GM23338 (cell line): Measurements from ENCODE around the gene MRPL24. TPM values are rescaled to one million over a fixed set of nuclear protein-coding genes. Genes with fewer than 3 reads are reported as not detected.
"Not testable (repeated sequence)": the region's sequence is repeated elsewhere in the genome, so short reads cannot be mapped to it uniquely, and the experiment has no call there.

Experiments used
- ATAC-seq: fragments of 200-7000 bp; cut with Tn5 transposase; 3 replicates; pipeline ENCODE4 v1.9.1; 2020
- DNase-seq: peaks from one replicate; pipeline ENCODE4 v3.0.0-alpha.2; 2015; ENCODE audit warnings: low spot score
- H2AFZ ChIP-seq: fragments of 200-600 bp; sonication (generic); 2 replicates; pipeline ENCODE4 v1.8.0; 2016; ENCODE audit warnings: antibody characterized with exemption, mild to moderate bottlenecking, moderate library complexity
- H3F3A ChIP-seq: fragments of 200-600 bp; sonication (generic); replicated peaks from 2 replicates; pipeline ENCODE4 v1.8.0; 2017; ENCODE audit warnings: antibody characterized with exemption, mixed run types, low read depth
- H3K27ac ChIP-seq: fragments of 200-600 bp; sonication (generic); 2 replicates; pipeline ENCODE4 v1.6.1; 2016; ENCODE audit warnings: low read depth
- H3K27me3 ChIP-seq: fragments of 200-600 bp; sonication (generic); 2 replicates; pipeline ENCODE4 v1.8.0; 2016; ENCODE audit warnings: mild to moderate bottlenecking, mixed run types, moderate library complexity; ENCODE audit not compliant: insufficient read depth
- H3K36me3 ChIP-seq: fragments of 200-600 bp; sonication (generic); 2 replicates; pipeline ENCODE4 v1.8.0; 2016; ENCODE audit warnings: mild to moderate bottlenecking; ENCODE audit not compliant: insufficient read depth
- H3K4me1 ChIP-seq: fragments of 200-600 bp; sonication (generic); 2 replicates; pipeline ENCODE4 v1.8.0; 2016; ENCODE audit warnings: mild to moderate bottlenecking, moderate library complexity; ENCODE audit not compliant: insufficient read depth
- H3K4me2 ChIP-seq: fragments of 200-600 bp; sonication (generic); 2 replicates; pipeline ENCODE4 v1.7.1; 2017; ENCODE audit warnings: mixed run types
- H3K4me3 ChIP-seq: fragments of 200-600 bp; sonication (generic); 2 replicates; pipeline ENCODE4 v1.6.1; 2016; ENCODE audit warnings: mixed run types
- H3K79me2 ChIP-seq: fragments of 200-600 bp; sonication (generic); replicated peaks from 2 replicates; pipeline ENCODE4 v1.8.0; 2017; ENCODE audit warnings: mild to moderate bottlenecking; ENCODE audit not compliant: insufficient read depth
- H3K9me2 ChIP-seq: fragments of 200-600 bp; sonication (generic); 2 replicates; pipeline ENCODE4 v1.8.0; 2017; ENCODE audit not compliant: insufficient read depth
- H4K20me1 ChIP-seq: fragments of 200-600 bp; sonication (generic); replicated peaks from 2 replicates; pipeline ENCODE4 v1.8.0; 2017; ENCODE audit warnings: mild to moderate bottlenecking; ENCODE audit not compliant: insufficient read depth
- H3K27ac Mint-ChIP-seq: 2 replicates; pipeline ENCODE4 v1.8.0; 2020; ENCODE audit warnings: inconsistent platforms, mild to moderate bottlenecking, moderate library complexity, mixed read lengths
- H3K27me3 Mint-ChIP-seq: 3 replicates; pipeline ENCODE4 v1.8.0; 2022; ENCODE audit warnings: low read depth, mild to moderate bottlenecking, moderate library complexity, mixed read lengths, inconsistent platforms; ENCODE audit not compliant: insufficient read depth, poor library complexity
- H3K36me3 Mint-ChIP-seq: 3 replicates; pipeline ENCODE4 v1.8.0; 2021; ENCODE audit warnings: low read depth, mild to moderate bottlenecking, inconsistent platforms, moderate library complexity, mixed read lengths
- H3K4me1 Mint-ChIP-seq: 3 replicates; pipeline ENCODE4 v1.8.0; 2020; ENCODE audit warnings: mild to moderate bottlenecking, inconsistent platforms, mixed read lengths
- H3K4me3 Mint-ChIP-seq: 3 replicates; pipeline ENCODE4 v1.8.0; 2021; ENCODE audit warnings: moderate library complexity, mild to moderate bottlenecking, inconsistent platforms, mixed read lengths
- H3K9me3 Mint-ChIP-seq: 3 replicates; pipeline ENCODE4 v1.8.0; 2020; ENCODE audit warnings: moderate library complexity, mild to moderate bottlenecking, inconsistent platforms, mixed read lengths
- CREB1 ChIP-seq: fragments of 250-450 bp; sonication (Bioruptor Pico); IDR thresholded peaks from 2 replicates; pipeline ENCODE4 v1.5.0; 2020; ENCODE audit warnings: low read depth, mild to moderate bottlenecking, moderate library complexity
- CTCF ChIP-seq, 2 experiments: fragments of 200-600 bp in 1 of 2; sonication (generic) in 1 of 2; conservative IDR thresholded peaks; 2 replicates each; pipeline versions ENCODE4 v1.5.1 to v1.6.1; 2016 to 2017; ENCODE audit warnings: antibody characterized with exemption in 2 of 2, low read depth in 2 of 2, mild to moderate bottlenecking in 2 of 2, moderate library complexity in 1 of 2
- EZH2 ChIP-seq: fragments of 200-600 bp; sonication (generic); IDR thresholded peaks from one replicate; pipeline ENCODE4 v1.8.0; 2017; ENCODE audit warnings: antibody characterized with exemption, mild to moderate bottlenecking, low read depth; ENCODE audit not compliant: unreplicated experiment
- EZH2phosphoT487 ChIP-seq: fragments of 200-600 bp; sonication (generic); IDR thresholded peaks from one replicate; pipeline ENCODE4 v1.8.1; 2018; ENCODE audit warnings: antibody characterized with exemption; ENCODE audit not compliant: unreplicated experiment
- JUNB ChIP-seq: IDR thresholded peaks from one replicate; pipeline ENCODE4 v1.6.1; 2016; ENCODE audit warnings: antibody characterized with exemption; ENCODE audit not compliant: unreplicated experiment
- NANOG ChIP-seq: IDR thresholded peaks from 2 replicates; pipeline ENCODE4 v1.6.1; 2016; ENCODE audit warnings: antibody characterized with exemption, borderline replicate concordance
- POLR2AphosphoS5 ChIP-seq: IDR thresholded peaks from 2 replicates; pipeline ENCODE4 v1.6.1; 2016; ENCODE audit warnings: antibody characterized with exemption, low read depth
- STAT1 ChIP-seq: IDR thresholded peaks from one replicate; pipeline ENCODE4 v1.6.1; 2016; ENCODE audit warnings: antibody characterized with exemption; ENCODE audit not compliant: unreplicated experiment
- ZNF114 ChIP-seq: fragments of 250-450 bp; sonication (Bioruptor Pico); IDR thresholded peaks from 2 replicates; pipeline ENCODE4 v1.5.0; 2020; ENCODE audit warnings: mild to moderate bottlenecking, moderate library complexity
- ZNF331 ChIP-seq: fragments of 250-450 bp; sonication (Bioruptor Pico); IDR thresholded peaks from 2 replicates; pipeline ENCODE4 v1.5.0; 2020; ENCODE audit warnings: low read depth, mild to moderate bottlenecking, moderate library complexity
- polyA plus RNA-seq: library from polyadenylated mRNA; unstranded; fragments of >200 nt; fragmentation: Nextera tagmentation; extraction: Ambion mirVana; gene quantifications from 2 replicates; pipeline ENCODE4 v1.2.1, GENCODE V29; 2016
- total RNA-seq: library from RNA; depleted of rRNA; stranded (reverse); fragments of >200 nt; shearing (Covaris generic); gene quantifications from 2 replicates; pipeline ENCODE4 v1.2.3, GENCODE V29; 2014
- TF ChIP-seq, protein P1 (sequence below): IDR thresholded peaks from 2 replicates; pipeline ENCODE4 v1.6.1; 2016; ENCODE audit warnings: antibody characterized with exemption
- TF ChIP-seq, protein P2 (sequence below): IDR thresholded peaks from one replicate; pipeline ENCODE4 v1.6.1; 2018; ENCODE audit warnings: antibody characterized with exemption; ENCODE audit not compliant: unreplicated experiment

MRPL24 gene
- total and polyA plus RNA-seq, 2 experiments from 2014 or later: 18.8 to 45.7 TPM

DNA sequence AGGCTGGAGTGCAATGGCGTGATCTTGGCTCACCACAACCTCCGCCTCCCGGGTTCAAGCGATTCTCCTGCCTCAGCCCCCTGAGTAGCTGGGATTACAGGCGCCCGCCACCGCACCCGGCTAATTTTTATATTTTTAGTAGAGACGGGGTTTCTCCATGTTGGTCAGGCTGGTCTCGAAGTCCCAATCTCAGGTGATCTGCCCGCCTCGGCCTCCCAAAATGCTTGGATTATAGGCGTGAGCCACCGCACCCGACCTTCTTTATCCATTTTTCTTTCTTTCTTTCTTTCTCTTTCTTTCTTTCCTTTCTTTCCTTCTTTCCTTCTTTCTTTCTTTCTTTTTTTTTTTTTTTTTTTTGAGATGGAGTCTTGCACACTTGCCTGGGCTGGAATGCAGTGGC, 24.2 kb upstream of the MRPL24 start:
- peaks cover 15% of the 10 kb centered on the region for H3K36me3 Mint-ChIP-seq
- ATAC-seq, H3K9me3 Mint-ChIP-seq, H3K4me3 ChIP-seq, H3K4me2 ChIP-seq, H3F3A ChIP-seq, DNase-seq, H3K27me3 ChIP-seq, H3K36me3 ChIP-seq, H3K27ac Mint-ChIP-seq, H3K27ac ChIP-seq, H2AFZ ChIP-seq, H3K9me2 ChIP-seq, H3K4me3 Mint-ChIP-seq: not testable (repeated sequence)
- peaks cover 30% of the 10 kb centered on the region for H3K79me2 ChIP-seq
- peaks cover 10% of the 10 kb centered on the region for H3K27me3 Mint-ChIP-seq
- peaks cover 27% of the 10 kb centered on the region for H3K4me1 Mint-ChIP-seq
- H3K4me1 ChIP-seq: peaks cover 29% of the 10 kb centered on the region
- peaks cover 16% of the 10 kb centered on the region for H4K20me1 ChIP-seq

DNA sequence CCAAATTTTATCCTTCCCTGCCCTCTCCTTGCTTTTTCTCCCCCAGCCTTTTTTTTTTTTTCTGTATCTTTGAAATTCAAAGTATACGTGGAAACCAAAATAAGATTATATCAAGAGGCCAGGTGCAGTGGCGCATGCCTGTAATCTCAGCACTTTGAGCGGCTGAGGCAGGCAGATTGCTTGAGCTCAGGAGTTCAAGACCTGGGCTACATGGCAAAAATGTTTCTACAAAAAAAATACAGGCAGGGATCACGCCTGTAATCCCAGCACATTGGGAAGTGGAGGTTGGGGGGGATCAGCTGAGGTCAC, 19.9 kb upstream of the MRPL24 start:
- Histone ChIP-seq H4K20me1 (no peaks in the 10 kb centered on the region), H2AFZ (no peak overlapping the region), H3K27me3 (no peaks in the 10 kb centered on the region), H3K4me1 (0 out of 2 replicates have a peak, but pooled peaks cover 7% of the 10 kb centered on the region), H3K79me2 (no peaks in the 10 kb centered on the region), H3K4me3 (no peak overlapping the region), H3K27ac (no peak overlapping the region), H3F3A (no peaks in the 10 kb centered on the region; the same call in 1 of the 2 replicates), H3K36me3 (no peaks in the 10 kb centered on the region), H3K4me2 (no peak overlapping the region), H3K9me2 (no peaks in the 10 kb centered on the region)
- Mint-ChIP-seq H3K27ac (no peak overlapping the region), H3K27me3 (peaks cover 12% of the 10 kb centered on the region), H3K4me1 (peaks cover 6% of the 10 kb centered on the region), H3K36me3 (no peaks in the 10 kb centered on the region), H3K4me3 (no peak overlapping the region), H3K9me3 (no peaks in the 10 kb centered on the region)
- DNase-seq (no peak), ATAC-seq (no peak)
- TF ChIP-seq EZH2 (no peak), CREB1 (CRISPR knock-in tag) (no peak), CTCF (conservative IDR thresholded peaks at IDR 0.05; ENCODE audit: low read depth in 2 of 2) (no peak), NANOG (no peak), ZNF331 (CRISPR knock-in tag) (no peak), ZNF114 (CRISPR knock-in tag) (no peak), STAT1 (no peak), POLR2AphosphoS5 (no peak), JUNB (no peak), EZH2phosphoT487 (no peak)
- TF ChIP-seq, protein P1, sequence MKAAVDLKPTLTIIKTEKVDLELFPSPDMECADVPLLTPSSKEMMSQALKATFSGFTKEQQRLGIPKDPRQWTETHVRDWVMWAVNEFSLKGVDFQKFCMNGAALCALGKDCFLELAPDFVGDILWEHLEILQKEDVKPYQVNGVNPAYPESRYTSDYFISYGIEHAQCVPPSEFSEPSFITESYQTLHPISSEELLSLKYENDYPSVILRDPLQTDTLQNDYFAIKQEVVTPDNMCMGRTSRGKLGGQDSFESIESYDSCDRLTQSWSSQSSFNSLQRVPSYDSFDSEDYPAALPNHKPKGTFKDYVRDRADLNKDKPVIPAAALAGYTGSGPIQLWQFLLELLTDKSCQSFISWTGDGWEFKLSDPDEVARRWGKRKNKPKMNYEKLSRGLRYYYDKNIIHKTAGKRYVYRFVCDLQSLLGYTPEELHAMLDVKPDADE: no peak
- TF ChIP-seq, protein P2, sequence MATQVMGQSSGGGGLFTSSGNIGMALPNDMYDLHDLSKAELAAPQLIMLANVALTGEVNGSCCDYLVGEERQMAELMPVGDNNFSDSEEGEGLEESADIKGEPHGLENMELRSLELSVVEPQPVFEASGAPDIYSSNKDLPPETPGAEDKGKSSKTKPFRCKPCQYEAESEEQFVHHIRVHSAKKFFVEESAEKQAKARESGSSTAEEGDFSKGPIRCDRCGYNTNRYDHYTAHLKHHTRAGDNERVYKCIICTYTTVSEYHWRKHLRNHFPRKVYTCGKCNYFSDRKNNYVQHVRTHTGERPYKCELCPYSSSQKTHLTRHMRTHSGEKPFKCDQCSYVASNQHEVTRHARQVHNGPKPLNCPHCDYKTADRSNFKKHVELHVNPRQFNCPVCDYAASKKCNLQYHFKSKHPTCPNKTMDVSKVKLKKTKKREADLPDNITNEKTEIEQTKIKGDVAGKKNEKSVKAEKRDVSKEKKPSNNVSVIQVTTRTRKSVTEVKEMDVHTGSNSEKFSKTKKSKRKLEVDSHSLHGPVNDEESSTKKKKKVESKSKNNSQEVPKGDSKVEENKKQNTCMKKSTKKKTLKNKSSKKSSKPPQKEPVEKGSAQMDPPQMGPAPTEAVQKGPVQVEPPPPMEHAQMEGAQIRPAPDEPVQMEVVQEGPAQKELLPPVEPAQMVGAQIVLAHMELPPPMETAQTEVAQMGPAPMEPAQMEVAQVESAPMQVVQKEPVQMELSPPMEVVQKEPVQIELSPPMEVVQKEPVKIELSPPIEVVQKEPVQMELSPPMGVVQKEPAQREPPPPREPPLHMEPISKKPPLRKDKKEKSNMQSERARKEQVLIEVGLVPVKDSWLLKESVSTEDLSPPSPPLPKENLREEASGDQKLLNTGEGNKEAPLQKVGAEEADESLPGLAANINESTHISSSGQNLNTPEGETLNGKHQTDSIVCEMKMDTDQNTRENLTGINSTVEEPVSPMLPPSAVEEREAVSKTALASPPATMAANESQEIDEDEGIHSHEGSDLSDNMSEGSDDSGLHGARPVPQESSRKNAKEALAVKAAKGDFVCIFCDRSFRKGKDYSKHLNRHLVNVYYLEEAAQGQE: no peak
